RWPE2 (cell line): Measurements from ENCODE around the gene PCDH15.
A peak's percentile ranks its signal among the peaks of the same experiment; 100 is the strongest.

ENCODE experiments used
- ATAC-seq: fragments of 200-7000 bp; cut with Tn5 transposase; 3 replicates; pipeline ENCODE4 v1.9.1; 2021; ENCODE audit warnings: low read depth
- DNase-seq: peaks from one replicate; pipeline ENCODE4 v3.0.0-alpha.2; 2020; ENCODE audit warnings: low spot score
- H3K27ac ChIP-seq: fragments of 450-650 bp; 2 replicates; pipeline ENCODE4 v1.5.1; 2017; ENCODE audit warnings: mild to moderate bottlenecking; ENCODE audit not compliant: poor library complexity, severe bottlenecking
- H3K27me3 ChIP-seq: fragments of 250-450 bp; sonication (Bioruptor Pico); 2 replicates; pipeline ENCODE4 v1.5.1; 2021; ENCODE audit warnings: mild to moderate bottlenecking, moderate library complexity; ENCODE audit not compliant: insufficient read depth, poor library complexity, severe bottlenecking
- H3K36me3 ChIP-seq: fragments of 250-450 bp; sonication (Bioruptor Pico); 2 replicates; pipeline ENCODE4 v1.5.1; 2020; ENCODE audit warnings: low read depth, mild to moderate bottlenecking, moderate library complexity
- H3K4me1 ChIP-seq: fragments of 250-450 bp; sonication (Bioruptor Pico); 2 replicates; pipeline ENCODE4 v1.5.1; 2021; ENCODE audit warnings: mild to moderate bottlenecking, moderate library complexity; ENCODE audit not compliant: insufficient read depth, poor library complexity, severe bottlenecking
- H3K4me3 ChIP-seq: fragments of 250-450 bp; sonication (Bioruptor Pico); 2 replicates; pipeline ENCODE4 v1.5.1; 2021; ENCODE audit warnings: mild to moderate bottlenecking, moderate library complexity; ENCODE audit not compliant: severe bottlenecking
- H3K9me3 ChIP-seq: fragments of 250-450 bp; sonication (Bioruptor Pico); 2 replicates; pipeline ENCODE4 v1.5.1; 2021; ENCODE audit warnings: mild to moderate bottlenecking, moderate library complexity; ENCODE audit not compliant: severe bottlenecking
- TF ChIP-seq, protein P1 (sequence below): fragments of 450-650 bp; IDR thresholded peaks from one replicate; pipeline ENCODE4 v1.5.1; 2017; ENCODE audit warnings: mild to moderate bottlenecking, moderate library complexity; ENCODE audit not compliant: poor library complexity, severe bottlenecking

Gene PCDH15

DNA sequence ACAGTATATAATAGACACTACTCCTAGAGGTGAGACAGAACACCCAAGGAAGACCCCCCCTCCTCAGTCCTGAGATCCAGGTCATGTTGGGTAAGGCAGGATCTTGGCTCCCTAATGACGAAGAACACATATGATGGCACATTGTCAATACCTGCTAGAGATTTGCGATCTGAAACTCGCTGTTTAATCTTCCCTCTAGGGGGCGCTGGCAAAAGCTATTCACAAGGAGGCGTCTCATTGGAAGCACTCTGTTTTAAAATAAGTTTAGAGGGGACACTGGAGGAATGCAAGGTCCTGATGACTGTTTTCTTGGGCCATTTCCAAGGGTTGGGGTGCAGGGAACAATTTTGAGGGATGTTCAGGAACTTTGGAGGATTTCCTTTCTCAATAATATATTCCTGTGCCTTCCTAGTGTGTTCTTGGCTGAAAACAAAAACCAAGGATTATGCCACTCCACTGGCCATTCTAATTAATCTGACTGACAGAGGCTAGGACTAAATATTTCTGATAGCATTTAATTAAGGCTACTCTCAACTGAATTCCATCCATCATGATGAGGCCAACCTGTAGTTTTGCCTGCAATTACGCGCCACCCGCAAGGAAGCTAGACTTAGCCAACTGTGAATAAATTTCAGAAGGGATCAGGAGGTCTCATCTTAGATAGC lies 1014.7 kb downstream of the PCDH15 start:
- no peaks in the 10 kb centered on the region for H3K36me3 ChIP-seq
- no peak overlapping the region for H3K27ac ChIP-seq
- DNase-seq, result no peak
- TF ChIP-seq, protein P1, sequence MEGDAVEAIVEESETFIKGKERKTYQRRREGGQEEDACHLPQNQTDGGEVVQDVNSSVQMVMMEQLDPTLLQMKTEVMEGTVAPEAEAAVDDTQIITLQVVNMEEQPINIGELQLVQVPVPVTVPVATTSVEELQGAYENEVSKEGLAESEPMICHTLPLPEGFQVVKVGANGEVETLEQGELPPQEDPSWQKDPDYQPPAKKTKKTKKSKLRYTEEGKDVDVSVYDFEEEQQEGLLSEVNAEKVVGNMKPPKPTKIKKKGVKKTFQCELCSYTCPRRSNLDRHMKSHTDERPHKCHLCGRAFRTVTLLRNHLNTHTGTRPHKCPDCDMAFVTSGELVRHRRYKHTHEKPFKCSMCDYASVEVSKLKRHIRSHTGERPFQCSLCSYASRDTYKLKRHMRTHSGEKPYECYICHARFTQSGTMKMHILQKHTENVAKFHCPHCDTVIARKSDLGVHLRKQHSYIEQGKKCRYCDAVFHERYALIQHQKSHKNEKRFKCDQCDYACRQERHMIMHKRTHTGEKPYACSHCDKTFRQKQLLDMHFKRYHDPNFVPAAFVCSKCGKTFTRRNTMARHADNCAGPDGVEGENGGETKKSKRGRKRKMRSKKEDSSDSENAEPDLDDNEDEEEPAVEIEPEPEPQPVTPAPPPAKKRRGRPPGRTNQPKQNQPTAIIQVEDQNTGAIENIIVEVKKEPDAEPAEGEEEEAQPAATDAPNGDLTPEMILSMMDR, result peak; percentile 41
- ATAC-seq, result no peak
- no peaks in the 10 kb centered on the region for H3K9me3 ChIP-seq
- H3K27me3 ChIP-seq, result no peaks in the 10 kb centered on the region
- no peaks in the 10 kb centered on the region for H3K4me1 ChIP-seq
- no peak overlapping the region for H3K4me3 ChIP-seq

DNA sequence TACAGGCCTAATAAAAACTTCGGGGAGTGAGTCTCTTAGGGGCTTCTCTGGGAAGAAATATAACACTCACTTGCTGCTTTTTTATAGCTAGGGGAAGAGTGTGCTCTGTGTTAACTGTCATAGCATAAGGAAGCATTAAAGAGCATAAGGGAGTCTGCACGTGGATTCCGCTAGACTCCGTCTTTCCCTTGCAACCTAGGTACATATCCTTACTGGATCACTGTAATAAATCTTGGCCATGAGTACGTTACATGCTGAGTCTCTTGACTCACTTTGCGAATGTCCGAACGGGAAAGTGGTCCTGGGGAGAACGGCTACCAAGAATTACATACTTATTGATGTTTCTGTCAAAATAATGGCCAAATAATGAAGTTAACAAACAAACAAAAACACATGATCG lies 1029.3 kb downstream of the PCDH15 start:
- no peaks in the 10 kb centered on the region for H3K36me3 ChIP-seq
- no peaks in the 10 kb centered on the region for H3K4me1 ChIP-seq
- ATAC-seq, result no peak
- H3K27me3 ChIP-seq, result no peaks in the 10 kb centered on the region
- H3K4me3 ChIP-seq, result no peak overlapping the region
- no peak overlapping the region for H3K27ac ChIP-seq
- H3K9me3 ChIP-seq, result no peaks in the 10 kb centered on the region
- no peak for DNase-seq
- TF ChIP-seq, protein P1, result no peak

DNA sequence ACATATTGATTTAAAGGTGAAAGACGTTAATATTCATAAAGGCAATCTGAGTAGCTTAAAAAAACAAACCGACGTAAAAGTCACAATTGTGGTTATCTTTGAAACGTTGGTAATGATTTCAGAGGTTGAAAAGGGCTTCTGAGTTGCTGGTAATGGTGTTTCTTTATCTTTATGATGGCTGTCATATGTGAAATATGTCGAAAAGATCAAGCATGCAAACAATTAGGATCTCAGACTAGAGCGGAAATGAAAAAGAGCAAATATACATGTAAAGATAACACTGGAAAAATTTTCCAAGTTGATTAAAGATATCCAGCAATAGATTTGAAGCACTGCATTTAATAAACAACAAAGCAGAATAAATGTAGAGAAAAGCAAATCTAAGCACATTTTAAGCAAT lies 1030.1 kb downstream of the PCDH15 start:
- ATAC-seq, result no peak
- DNase-seq, result no peak
- no peaks in the 10 kb centered on the region for H3K4me1 ChIP-seq
- no peaks in the 10 kb centered on the region for H3K9me3 ChIP-seq
- H3K36me3 ChIP-seq, result no peaks in the 10 kb centered on the region
- no peak overlapping the region for H3K4me3 ChIP-seq
- H3K27me3 ChIP-seq, result no peaks in the 10 kb centered on the region
- TF ChIP-seq, protein P1, result no peak
- no peak overlapping the region for H3K27ac ChIP-seq

DNA sequence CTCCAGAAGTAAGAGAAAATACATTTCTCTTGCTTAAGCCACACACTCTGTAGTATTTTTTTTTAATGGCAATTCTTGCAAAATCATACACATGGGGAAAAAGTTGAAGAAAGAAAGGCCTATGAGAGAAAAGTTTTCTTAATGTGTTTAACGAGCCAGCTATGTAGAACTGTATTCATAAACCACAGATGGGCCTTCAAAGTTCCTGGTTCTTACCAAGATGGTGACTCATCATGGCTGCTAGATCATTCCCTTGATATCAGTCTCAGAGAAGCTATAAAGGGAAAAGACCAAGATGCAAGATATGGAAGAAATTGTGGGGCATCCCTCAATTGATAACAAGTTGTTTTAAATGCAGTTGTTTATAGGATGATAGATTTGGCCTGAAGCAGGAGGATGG lies 1035.7 kb downstream of the PCDH15 start:
- Histone ChIP-seq H3K27me3 (no peaks in the 10 kb centered on the region), H3K27ac (no peak overlapping the region), H3K9me3 (no peaks in the 10 kb centered on the region), H3K4me1 (no peaks in the 10 kb centered on the region), H3K36me3 (no peaks in the 10 kb centered on the region), H3K4me3 (no peak overlapping the region)
- no peak for ATAC-seq
- no peak for DNase-seq
- TF ChIP-seq, protein P1, result no peak

DNA sequence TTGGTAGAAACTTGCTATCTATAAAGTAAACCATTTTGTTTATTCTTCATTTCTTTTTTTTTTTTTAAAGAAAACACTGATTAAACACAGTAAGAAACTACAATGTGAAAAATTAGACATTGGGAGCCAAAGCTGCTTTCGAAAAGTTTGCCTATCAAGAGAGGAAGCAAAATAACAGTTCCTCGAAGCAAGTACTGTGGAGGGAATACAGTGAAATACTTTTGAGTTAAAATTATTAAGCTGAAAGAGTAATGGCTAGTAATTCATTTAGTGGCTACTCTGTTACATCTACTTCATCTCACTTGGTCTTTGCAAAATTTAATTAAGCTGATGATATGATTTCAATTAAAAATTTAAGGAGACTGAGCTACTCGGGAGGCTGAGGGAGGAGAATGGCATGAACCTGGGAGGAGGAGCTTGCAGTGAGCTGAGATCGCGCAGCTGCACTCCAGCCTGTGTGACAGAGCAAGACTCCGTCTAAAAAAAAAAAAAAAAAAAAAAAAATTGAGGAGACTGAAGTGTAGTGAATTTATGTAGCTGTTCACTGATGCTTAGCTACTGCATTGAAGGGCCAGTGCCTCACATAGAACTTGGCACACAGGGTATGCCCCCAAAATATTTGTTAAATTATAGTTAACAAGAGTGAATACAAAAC lies 1046.3 kb downstream of the PCDH15 start:
- no peak overlapping the region for H3K27ac ChIP-seq
- no peaks in the 10 kb centered on the region for H3K27me3 ChIP-seq
- TF ChIP-seq, protein P1, result no peak
- no peak overlapping the region for H3K4me3 ChIP-seq
- DNase-seq, result no peak
- no peaks in the 10 kb centered on the region for H3K4me1 ChIP-seq
- no peaks in the 10 kb centered on the region for H3K36me3 ChIP-seq
- H3K9me3 ChIP-seq, result no peaks in the 10 kb centered on the region
- ATAC-seq, result no peak
